ENCODE measurements around the gene PRELP. TPM values are rescaled to one million over a fixed set of nuclear protein-coding genes. Genes with fewer than 3 reads are reported as not detected.

PRELP gene
- total RNA-seq, 1 experiment from 2014 or later, result not detected

DNA sequence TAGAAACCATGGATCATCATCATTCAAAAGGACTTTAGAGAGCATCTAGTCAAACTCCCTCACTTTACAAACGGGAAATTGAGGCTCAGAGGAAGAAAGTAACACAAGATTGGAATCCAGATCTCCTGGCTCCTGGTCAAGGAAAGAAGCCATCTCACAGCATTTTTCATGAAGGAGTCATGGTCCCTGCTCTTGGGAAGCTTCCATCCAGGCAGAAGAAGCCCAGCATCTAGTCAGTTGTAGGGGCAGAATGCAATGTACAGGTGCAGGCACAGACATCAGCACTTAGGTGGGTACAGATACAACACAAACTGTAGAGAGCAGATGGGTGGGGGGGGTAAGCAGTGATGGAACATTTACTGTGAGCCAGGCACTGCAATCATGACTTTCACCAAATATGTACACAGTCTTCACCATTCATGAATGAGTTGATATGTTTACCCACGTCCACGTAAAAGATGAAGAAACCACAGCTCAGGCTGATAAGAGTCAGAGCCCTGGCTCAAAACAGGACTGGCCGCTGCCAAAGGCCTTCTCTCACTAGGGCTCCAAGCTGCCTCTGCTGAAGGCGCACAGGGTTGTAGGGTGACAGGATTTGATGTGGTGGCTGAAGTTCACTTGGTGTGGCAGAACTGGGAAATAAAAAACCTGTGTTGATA, 62.3 kb downstream of the PRELP start:
- intact Hi-C loops (cut with micrococcal nuclease; ENCODE audit: unreplicated experiment), result no loop called here
- no peaks in the 10 kb centered on the region for H3K9me3 ChIP-seq (ENCODE audit: control insufficient read depth, insufficient read depth, low read depth, low read length)
- no peaks in the 10 kb centered on the region for H3K27me3 ChIP-seq (ENCODE audit: control insufficient read depth, insufficient read depth, low read length)
- H3K27ac ChIP-seq (ENCODE audit: low read length), result no peak overlapping the region
- DNase-seq (ENCODE audit: low read depth, low spot score), result no peak
- in situ Hi-C loops (cut with HindIII; ENCODE audit: low pct_unique_long_range_greater_than_20kb, low sequenced_read_pairs), result no loop called here
- no TSS peak for BruUV-seq (replicated peaks)
- no peak for TF ChIP-seq SIN3A (IDR thresholded peaks at IDR 0.05; ENCODE audit: borderline replicate concordance, insufficient read depth, low read depth, low read length)
- TF ChIP-seq, protein P1, sequence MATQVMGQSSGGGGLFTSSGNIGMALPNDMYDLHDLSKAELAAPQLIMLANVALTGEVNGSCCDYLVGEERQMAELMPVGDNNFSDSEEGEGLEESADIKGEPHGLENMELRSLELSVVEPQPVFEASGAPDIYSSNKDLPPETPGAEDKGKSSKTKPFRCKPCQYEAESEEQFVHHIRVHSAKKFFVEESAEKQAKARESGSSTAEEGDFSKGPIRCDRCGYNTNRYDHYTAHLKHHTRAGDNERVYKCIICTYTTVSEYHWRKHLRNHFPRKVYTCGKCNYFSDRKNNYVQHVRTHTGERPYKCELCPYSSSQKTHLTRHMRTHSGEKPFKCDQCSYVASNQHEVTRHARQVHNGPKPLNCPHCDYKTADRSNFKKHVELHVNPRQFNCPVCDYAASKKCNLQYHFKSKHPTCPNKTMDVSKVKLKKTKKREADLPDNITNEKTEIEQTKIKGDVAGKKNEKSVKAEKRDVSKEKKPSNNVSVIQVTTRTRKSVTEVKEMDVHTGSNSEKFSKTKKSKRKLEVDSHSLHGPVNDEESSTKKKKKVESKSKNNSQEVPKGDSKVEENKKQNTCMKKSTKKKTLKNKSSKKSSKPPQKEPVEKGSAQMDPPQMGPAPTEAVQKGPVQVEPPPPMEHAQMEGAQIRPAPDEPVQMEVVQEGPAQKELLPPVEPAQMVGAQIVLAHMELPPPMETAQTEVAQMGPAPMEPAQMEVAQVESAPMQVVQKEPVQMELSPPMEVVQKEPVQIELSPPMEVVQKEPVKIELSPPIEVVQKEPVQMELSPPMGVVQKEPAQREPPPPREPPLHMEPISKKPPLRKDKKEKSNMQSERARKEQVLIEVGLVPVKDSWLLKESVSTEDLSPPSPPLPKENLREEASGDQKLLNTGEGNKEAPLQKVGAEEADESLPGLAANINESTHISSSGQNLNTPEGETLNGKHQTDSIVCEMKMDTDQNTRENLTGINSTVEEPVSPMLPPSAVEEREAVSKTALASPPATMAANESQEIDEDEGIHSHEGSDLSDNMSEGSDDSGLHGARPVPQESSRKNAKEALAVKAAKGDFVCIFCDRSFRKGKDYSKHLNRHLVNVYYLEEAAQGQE (IDR thresholded peaks at IDR 0.05; ENCODE audit: insufficient read depth in 1 of 2, low read depth in 2 of 2, low read length in 1 of 2), result no peak
- POLR2A ChIA-PET, result interaction anchor here (0.6 kb wide), 1 partner anchor 681 kb away, joined by 3 read pairs; no protein-coding TSS in a partner anchor
- no peak overlapping the region for H3K4me3 ChIP-seq (ENCODE audit: low read depth in 2 of 2, low read length in 2 of 2)
- H3K4me1 ChIP-seq (ENCODE audit: control insufficient read depth, insufficient read depth, low read length), result no peaks in the 10 kb centered on the region; the same call in 1 of the 2 replicates
- no peaks in the 10 kb centered on the region for H3K36me3 ChIP-seq (ENCODE audit: control insufficient read depth, insufficient read depth, low read length)
- CTCF ChIA-PET, result no interaction called here
- 0 out of 2 replicates have a peak, but pooled peaks have one; percentile 45 for ATAC-seq

DNA sequence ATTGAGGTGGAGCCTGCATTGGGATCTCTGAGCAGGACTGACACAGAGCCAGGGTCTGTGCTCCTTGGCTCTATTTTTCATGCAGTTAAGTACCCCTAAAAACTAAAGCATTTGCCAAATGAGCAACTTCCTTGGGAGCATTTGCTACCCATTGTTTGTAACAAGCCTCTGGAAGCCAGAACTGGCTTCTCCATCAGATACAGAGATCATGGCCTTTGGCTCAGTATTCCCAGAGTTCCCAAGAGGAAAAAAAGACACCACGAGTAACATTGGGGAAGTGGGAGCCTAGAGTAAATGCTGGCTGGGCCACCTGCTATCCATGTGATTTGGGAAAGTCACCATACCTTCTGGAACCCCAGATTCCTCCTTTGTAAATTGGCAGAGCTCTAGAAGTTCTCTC, 63.1 kb downstream of the PRELP start:
- in situ Hi-C loops (cut with HindIII; ENCODE audit: low pct_unique_long_range_greater_than_20kb, low sequenced_read_pairs) (no loop called here), intact Hi-C loops (cut with micrococcal nuclease; ENCODE audit: unreplicated experiment) (no loop called here)
- H3K27ac ChIP-seq (ENCODE audit: low read length), result no peak overlapping the region
- no peak overlapping the region for H3K4me3 ChIP-seq (ENCODE audit: low read depth in 2 of 2, low read length in 2 of 2)
- no peaks in the 10 kb centered on the region for H3K27me3 ChIP-seq (ENCODE audit: control insufficient read depth, insufficient read depth, low read length)
- TF ChIP-seq SIN3A (IDR thresholded peaks at IDR 0.05; ENCODE audit: borderline replicate concordance, insufficient read depth, low read depth, low read length), result no peak
- TF ChIP-seq, protein P1 (IDR thresholded peaks at IDR 0.05; ENCODE audit: insufficient read depth in 1 of 2, low read depth in 2 of 2, low read length in 1 of 2), result no peak
- TF ChIP-seq, protein P2, sequence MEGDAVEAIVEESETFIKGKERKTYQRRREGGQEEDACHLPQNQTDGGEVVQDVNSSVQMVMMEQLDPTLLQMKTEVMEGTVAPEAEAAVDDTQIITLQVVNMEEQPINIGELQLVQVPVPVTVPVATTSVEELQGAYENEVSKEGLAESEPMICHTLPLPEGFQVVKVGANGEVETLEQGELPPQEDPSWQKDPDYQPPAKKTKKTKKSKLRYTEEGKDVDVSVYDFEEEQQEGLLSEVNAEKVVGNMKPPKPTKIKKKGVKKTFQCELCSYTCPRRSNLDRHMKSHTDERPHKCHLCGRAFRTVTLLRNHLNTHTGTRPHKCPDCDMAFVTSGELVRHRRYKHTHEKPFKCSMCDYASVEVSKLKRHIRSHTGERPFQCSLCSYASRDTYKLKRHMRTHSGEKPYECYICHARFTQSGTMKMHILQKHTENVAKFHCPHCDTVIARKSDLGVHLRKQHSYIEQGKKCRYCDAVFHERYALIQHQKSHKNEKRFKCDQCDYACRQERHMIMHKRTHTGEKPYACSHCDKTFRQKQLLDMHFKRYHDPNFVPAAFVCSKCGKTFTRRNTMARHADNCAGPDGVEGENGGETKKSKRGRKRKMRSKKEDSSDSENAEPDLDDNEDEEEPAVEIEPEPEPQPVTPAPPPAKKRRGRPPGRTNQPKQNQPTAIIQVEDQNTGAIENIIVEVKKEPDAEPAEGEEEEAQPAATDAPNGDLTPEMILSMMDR (IDR thresholded peaks at IDR 0.05), result no peak
- TF ChIP-seq TCF7L2 (IDR thresholded peaks at IDR 0.05; ENCODE audit: low read depth, low read length), result no peak
- no peak for TF ChIP-seq POLR2AphosphoS5 (IDR thresholded peaks at IDR 0.05; ENCODE audit: low read depth, low read length)
- H3K4me1 ChIP-seq (ENCODE audit: control insufficient read depth, insufficient read depth, low read length), result no peaks in the 10 kb centered on the region; the same call in 1 of the 2 replicates
- ChIA-PET CTCF (no interaction called here), POLR2A (interaction anchor here (0.7 kb wide), 1 partner anchor 13 kb away, joined by 21 read pairs; no protein-coding TSS in a partner anchor)
- no TSS peak for BruUV-seq (replicated peaks)
- H3K9me3 ChIP-seq (ENCODE audit: control insufficient read depth, insufficient read depth, low read depth, low read length), result no peaks in the 10 kb centered on the region
- ATAC-seq (no peak), DNase-seq (ENCODE audit: low read depth, low spot score) (no peak)
- no peaks in the 10 kb centered on the region for H3K36me3 ChIP-seq (ENCODE audit: control insufficient read depth, insufficient read depth, low read length)
